RKO (cell line): ENCODE measurements around the gene PRUNE2.
"Not testable (repeated sequence)": the region's sequence is repeated elsewhere in the genome, so short reads cannot be mapped to it uniquely, and the experiment has no call there.

Experiments
- DNase-seq: peaks from one replicate; pipeline ENCODE4 v3.0.0-alpha.2; 2016; ENCODE audit warnings: low spot score

The PRUNE2 gene

GRCh38 chr9:76905791-76906646 is at the start of gene PRUNE2:
Gene PRUNE2 (minus strand): TSS chr9:76906114. CDS start chr9:76905963, 151 bp downstream.
- peak; percentile 88 for DNase-seq

GRCh38 chr9:76955406-76955805 is 49.5 kb upstream of the PRUNE2 start:
- not testable (repeated sequence) for DNase-seq

GRCh38 chr9:76949865-76950264 is 44.0 kb upstream of the PRUNE2 start:
- DNase-seq, result no peak

- no peak for DNase-seq
Observed at GRCh38 chr9:76944011-76944410, 38.1 kb upstream of the PRUNE2 start.

GRCh38 chr9:76943054-76943453 is 37.1 kb upstream of the PRUNE2 start:
- no peak for DNase-seq

GRCh38 chr9:76932757-76933156 is 26.8 kb upstream of the PRUNE2 start:
- DNase-seq, result no peak

GRCh38 chr9:76932265-76932664 is 26.4 kb upstream of the PRUNE2 start:
- DNase-seq, result no peak

- DNase-seq, result no peak
Observed at GRCh38 chr9:76927540-76928240, 21.8 kb upstream of the PRUNE2 start.

GRCh38 chr9:76926846-76927245 is 20.9 kb upstream of the PRUNE2 start:
- no peak for DNase-seq

- DNase-seq, result peak; percentile 21
Observed at GRCh38 chr9:76926324-76926741, 20.4 kb upstream of the PRUNE2 start.

GRCh38 chr9:76921165-76921564 is 15.3 kb upstream of the PRUNE2 start:
- DNase-seq, result no peak

GRCh38 chr9:76917299-76917698 is 11.4 kb upstream of the PRUNE2 start:
- DNase-seq, result no peak

- DNase-seq, result no peak
Observed at GRCh38 chr9:76916231-76916630, 10.3 kb upstream of the PRUNE2 start.

- DNase-seq, result no peak
Observed at GRCh38 chr9:76913467-76913866, 7.6 kb upstream of the PRUNE2 start.

- peak; percentile 8 for DNase-seq
Observed at GRCh38 chr9:76912636-76913275, 6.8 kb upstream of the PRUNE2 start.

GRCh38 chr9:76911971-76912370 is 6.1 kb upstream of the PRUNE2 start:
- DNase-seq, result no peak

- DNase-seq, result no peak
Observed at GRCh38 chr9:76910861-76911260, 4.9 kb upstream of the PRUNE2 start.

GRCh38 chr9:76906647-76906975 is 697 bp upstream of the PRUNE2 start:
- no peak for DNase-seq

- DNase-seq, result no peak
Observed at GRCh38 chr9:76904661-76905457, 1.1 kb downstream of the PRUNE2 start.

GRCh38 chr9:76902395-76902794 is 3.5 kb downstream of the PRUNE2 start:
- no peak for DNase-seq

- no peak for DNase-seq
Observed at GRCh38 chr9:76901801-76902200, 4.1 kb downstream of the PRUNE2 start.

- DNase-seq, result no peak
Observed at GRCh38 chr9:76900884-76901440, 5.0 kb downstream of the PRUNE2 start.
